PC-9 (cell line): Measurements from ENCODE around the gene GBA3.

Source experiments
- EZH2 ChIP-seq: fragments of 200-600 bp; sonication (generic); IDR thresholded peaks from 2 replicates; pipeline ENCODE4 v1.8.0; 2017; ENCODE audit warnings: antibody characterized with exemption, low read depth
- TF ChIP-seq, protein P1 (sequence below): fragments of 200-600 bp; sonication (generic); conservative IDR thresholded peaks from 2 replicates; pipeline ENCODE4 v1.6.1; 2017; ENCODE audit warnings: mixed run types, antibody characterized with exemption, mild to moderate bottlenecking, moderate library complexity

DNA sequence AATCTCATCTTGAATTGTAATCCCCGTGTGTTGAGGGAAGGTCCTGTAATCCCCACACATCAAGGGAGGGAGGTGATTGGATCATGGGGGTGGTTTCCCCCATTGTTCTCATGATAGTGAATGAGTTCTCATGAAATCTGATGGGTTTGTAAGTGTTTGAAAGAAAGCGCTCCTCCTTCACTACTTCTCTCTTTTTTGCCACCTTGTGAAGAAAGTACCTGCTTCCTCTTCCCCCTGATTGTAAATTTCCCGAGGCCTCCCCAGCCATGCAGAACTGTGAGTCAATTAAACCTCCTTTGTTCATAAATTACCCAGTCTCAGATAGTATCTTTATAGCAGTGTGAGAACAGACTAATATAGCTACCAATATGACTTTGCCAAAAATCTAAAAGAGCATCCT lies 41.1 kb downstream of the GBA3 start:
- TF ChIP-seq, protein P1, sequence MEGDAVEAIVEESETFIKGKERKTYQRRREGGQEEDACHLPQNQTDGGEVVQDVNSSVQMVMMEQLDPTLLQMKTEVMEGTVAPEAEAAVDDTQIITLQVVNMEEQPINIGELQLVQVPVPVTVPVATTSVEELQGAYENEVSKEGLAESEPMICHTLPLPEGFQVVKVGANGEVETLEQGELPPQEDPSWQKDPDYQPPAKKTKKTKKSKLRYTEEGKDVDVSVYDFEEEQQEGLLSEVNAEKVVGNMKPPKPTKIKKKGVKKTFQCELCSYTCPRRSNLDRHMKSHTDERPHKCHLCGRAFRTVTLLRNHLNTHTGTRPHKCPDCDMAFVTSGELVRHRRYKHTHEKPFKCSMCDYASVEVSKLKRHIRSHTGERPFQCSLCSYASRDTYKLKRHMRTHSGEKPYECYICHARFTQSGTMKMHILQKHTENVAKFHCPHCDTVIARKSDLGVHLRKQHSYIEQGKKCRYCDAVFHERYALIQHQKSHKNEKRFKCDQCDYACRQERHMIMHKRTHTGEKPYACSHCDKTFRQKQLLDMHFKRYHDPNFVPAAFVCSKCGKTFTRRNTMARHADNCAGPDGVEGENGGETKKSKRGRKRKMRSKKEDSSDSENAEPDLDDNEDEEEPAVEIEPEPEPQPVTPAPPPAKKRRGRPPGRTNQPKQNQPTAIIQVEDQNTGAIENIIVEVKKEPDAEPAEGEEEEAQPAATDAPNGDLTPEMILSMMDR: no peak
- TF ChIP-seq EZH2: no peak
